ENCODE results near the gene ZBTB3. TPM values are rescaled to one million over a fixed set of nuclear protein-coding genes. Genes with fewer than 3 reads are reported as not detected.

Gene ZBTB3
- total RNA-seq, 1 experiment from 2014 or later = 43.4 TPM

- H4K5ac ChIP-seq (ENCODE audit: insufficient read length, low read depth, low read length) = no peak overlapping the region
- H3K23me2 ChIP-seq (ENCODE audit: insufficient read length, low read depth, low read length, poor library complexity, severe bottlenecking) = peaks cover 4% of the 10 kb centered on the region
- no peak overlapping the region for H2AFZ ChIP-seq (ENCODE audit: low read length)
- no peak overlapping the region for H3T11ph ChIP-seq (ENCODE audit: low read length)
- H2AK5ac ChIP-seq (ENCODE audit: insufficient read length, low read length) = no peak overlapping the region
- H2BK15ac ChIP-seq (ENCODE audit: low read depth, low read length) = no peak overlapping the region; the same call in 1 of the 2 replicates
- H3K27me3 Mint-ChIP-seq (ENCODE audit: low read depth) = no peaks in the 10 kb centered on the region; the same call in 1 of the 2 replicates
- H3K27ac Mint-ChIP-seq = peak overlapping the region in 2 of 3 experiments; percentile 85 to 86; a peak in 5 of 7 replicates
- no peaks in the 10 kb centered on the region for H3K27me3 ChIP-seq (ENCODE audit: insufficient read depth, low read length)
- H3K9me3 ChIP-seq (ENCODE audit: control insufficient read depth, low read depth, low read length) = no peaks in the 10 kb centered on the region
- H3K56ac ChIP-seq (ENCODE audit: insufficient read length, low read depth, low read length) = no peak overlapping the region
- no peak overlapping the region for H2BK120ac ChIP-seq (ENCODE audit: low read depth, low read length, poor library complexity, severe bottlenecking)
- H4K20me1 ChIP-seq (ENCODE audit: control insufficient read depth, insufficient read depth, insufficient read length) = no peaks in the 10 kb centered on the region
- H2BK5ac ChIP-seq (ENCODE audit: insufficient read length, low read length) = no peak overlapping the region
- no CpG with 5 or more reads among the region's 11 CpGs for WGBS (ENCODE audit: extremely low coverage, insufficient read length, low lambda C conversion rate)
- H3K4ac ChIP-seq (ENCODE audit: low read depth, low read length) = no peak overlapping the region
- H3K18ac ChIP-seq (ENCODE audit: insufficient read length, low read depth, low read length) = no peak overlapping the region
- H4K8ac ChIP-seq (replicated peaks; ENCODE audit: insufficient read length, low read depth, low read length) = no peak overlapping the region
- peaks cover 43 to 85% (median 63%) of the 10 kb centered on the region in 3 experiments for H3K36me3 Mint-ChIP-seq (ENCODE audit: insufficient read depth in 1 of 3, low read depth in 3 of 3)
- no peaks in the 10 kb centered on the region for H3K79me1 ChIP-seq (ENCODE audit: insufficient read depth, low read depth, low read length, poor library complexity, severe bottlenecking)
- no peak overlapping the region for H4K91ac ChIP-seq (ENCODE audit: insufficient read length, low read depth, low read length)
- H3K4me3 Mint-ChIP-seq = peak overlapping the region; percentile 89 to 94
- peak overlapping the region; percentile 74 for H3K4me2 ChIP-seq (ENCODE audit: insufficient read depth, insufficient read length, low read length)
- H3K14ac ChIP-seq (ENCODE audit: insufficient read depth, low read length) = no peak overlapping the region
- no peak overlapping the region for H2BK12ac ChIP-seq (ENCODE audit: insufficient read length, low read depth, low read length)
- no peaks in the 10 kb centered on the region; the same call in 1 of the 2 replicates for H3K79me2 ChIP-seq (ENCODE audit: insufficient read depth, low read length)
- H3K9me3 Mint-ChIP-seq = no peaks in the 10 kb centered on the region; a peak in 1 of 5 replicates
- H3K27ac ChIP-seq (ENCODE audit: insufficient read length, low read depth, low read length) = no peak overlapping the region
- peak; percentile 52 for DNase-seq
- no peak for TF ChIP-seq CTCF (conservative IDR thresholded peaks at IDR 0.05)
- H3K9ac ChIP-seq (ENCODE audit: extremely low read depth, insufficient read length, low read length) = no peak overlapping the region
- no peaks in the 10 kb centered on the region for H3K4me1 ChIP-seq (ENCODE audit: insufficient read depth, low read length)
- H3K23ac ChIP-seq (ENCODE audit: insufficient read length, low read depth, low read length) = no peak overlapping the region
- no peak overlapping the region for H2BK20ac ChIP-seq (ENCODE audit: low read depth, low read length, poor library complexity, severe bottlenecking)
- H3K4me1 Mint-ChIP-seq = peaks cover 24 to 30% of the 10 kb centered on the region in 2 experiments
Observed at GRCh38 chr11:62792202-62792575, 38.2 kb upstream of the ZBTB3 start.
